ENCODE data around the gene SLC29A2. TPM values are rescaled to one million over a fixed set of nuclear protein-coding genes. Genes with fewer than 3 reads are reported as not detected.

SLC29A2 gene
- total and polyA plus RNA-seq, 2 donors (not counting 3 experiments of a cell fraction or from before 2014, with no cell fraction given): 2.4 to 5.2 TPM

- no peak overlapping the region for H2AFZ ChIP-seq (ENCODE audit: low read depth, low read length)
- H3K4me1 ChIP-seq (ENCODE audit: control insufficient read depth, extremely low read depth, insufficient read depth, low read length): peaks cover 2% of the 10 kb centered on the region
- H3K4me2 ChIP-seq (ENCODE audit: insufficient read depth, low read length): no peak overlapping the region
Observed at GRCh38 chr11:66317322-66317722, 54.2 kb downstream of the SLC29A2 start.

More at GRCh38 chr11:66317322-66317722, 54.2 kb downstream of the SLC29A2 start:
- BruUV-seq (replicated peaks): no TSS peak
- Histone ChIP-seq H3K27me3 (ENCODE audit: control insufficient read depth in 2 of 2, insufficient read depth in 2 of 2, low read length in 2 of 2) (peaks cover 5 to 7% of the 10 kb centered on the region in 2 experiments), H3K79me2 (ENCODE audit: control insufficient read depth, insufficient read depth, low read length) (no peaks in the 10 kb centered on the region), H3K27ac (ENCODE audit: insufficient read depth, low read depth, low read length) (no peak overlapping the region), H3K36me3 (ENCODE audit: control insufficient read depth in 2 of 2, extremely low read depth in 1 of 2, insufficient read depth in 2 of 2, low read length in 2 of 2) (no peaks in the 10 kb centered on the region), H3K9me3 (replicated peaks; ENCODE audit: control insufficient read depth, insufficient read depth, low read length) (no peaks in the 10 kb centered on the region), H3K9me1 (replicated peaks; ENCODE audit: control insufficient read depth, extremely low read depth, insufficient read depth, low read length) (no peaks in the 10 kb centered on the region), H3K4me3 (replicated peaks in 1 of 3; ENCODE audit: insufficient read depth in 1 of 3, low read depth in 1 of 3, low read length in 3 of 3) (peak overlapping the region in 1 of 3 experiments; percentile 7), H4K20me1 (replicated peaks; ENCODE audit: control insufficient read depth, extremely low read depth, insufficient read depth, low read length) (no peaks in the 10 kb centered on the region), H3K9ac (replicated peaks; ENCODE audit: extremely low read depth, insufficient read depth, low read length) (no peak overlapping the region)
- POLR2A ChIA-PET: no interaction called here
- FAIRE-seq (no peak), DNase-seq (ENCODE audit: low read depth, low spot score) (peak; percentile 9)
- intact Hi-C loops (cut with micrococcal nuclease): no loop called here
- CTCF ChIA-PET: interaction anchor here (0.8 to 9.5 kb wide), 3 partner anchors 10 to 35 kb away, joined by 3 to 225 read pairs (median 5); partner anchors contain the start of gene RIN1
- TF ChIP-seq POLR2A (IDR thresholded peaks at IDR 0.05; ENCODE audit: low read depth, low read length) (no peak), MYC (IDR thresholded peaks at IDR 0.05; ENCODE audit: low read depth, low read length) (no peak), GATA2 (IDR thresholded peaks at IDR 0.05; ENCODE audit: insufficient read depth, insufficient read length, low read depth, low read length) (no peak), FOS (IDR thresholded peaks at IDR 0.05; ENCODE audit: borderline replicate concordance, insufficient read depth, low read length) (no peak), POLR2AphosphoS5 (IDR thresholded peaks at IDR 0.05; ENCODE audit: insufficient read depth, low read depth, low read length) (no peak), EZH2 (IDR thresholded peaks at IDR 0.05; ENCODE audit: borderline replicate concordance, low read depth, low read length, severe bottlenecking) (peak; percentile 58)
- TF ChIP-seq, protein P1, sequence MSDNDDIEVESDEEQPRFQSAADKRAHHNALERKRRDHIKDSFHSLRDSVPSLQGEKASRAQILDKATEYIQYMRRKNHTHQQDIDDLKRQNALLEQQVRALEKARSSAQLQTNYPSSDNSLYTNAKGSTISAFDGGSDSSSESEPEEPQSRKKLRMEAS (IDR thresholded peaks at IDR 0.05; ENCODE audit: insufficient read depth, insufficient read length): no peak
- TF ChIP-seq, protein P2, sequence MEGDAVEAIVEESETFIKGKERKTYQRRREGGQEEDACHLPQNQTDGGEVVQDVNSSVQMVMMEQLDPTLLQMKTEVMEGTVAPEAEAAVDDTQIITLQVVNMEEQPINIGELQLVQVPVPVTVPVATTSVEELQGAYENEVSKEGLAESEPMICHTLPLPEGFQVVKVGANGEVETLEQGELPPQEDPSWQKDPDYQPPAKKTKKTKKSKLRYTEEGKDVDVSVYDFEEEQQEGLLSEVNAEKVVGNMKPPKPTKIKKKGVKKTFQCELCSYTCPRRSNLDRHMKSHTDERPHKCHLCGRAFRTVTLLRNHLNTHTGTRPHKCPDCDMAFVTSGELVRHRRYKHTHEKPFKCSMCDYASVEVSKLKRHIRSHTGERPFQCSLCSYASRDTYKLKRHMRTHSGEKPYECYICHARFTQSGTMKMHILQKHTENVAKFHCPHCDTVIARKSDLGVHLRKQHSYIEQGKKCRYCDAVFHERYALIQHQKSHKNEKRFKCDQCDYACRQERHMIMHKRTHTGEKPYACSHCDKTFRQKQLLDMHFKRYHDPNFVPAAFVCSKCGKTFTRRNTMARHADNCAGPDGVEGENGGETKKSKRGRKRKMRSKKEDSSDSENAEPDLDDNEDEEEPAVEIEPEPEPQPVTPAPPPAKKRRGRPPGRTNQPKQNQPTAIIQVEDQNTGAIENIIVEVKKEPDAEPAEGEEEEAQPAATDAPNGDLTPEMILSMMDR (IDR thresholded peaks at IDR 0.05; ENCODE audit: extremely low read depth in 1 of 2, insufficient read depth in 1 of 2, low read depth in 1 of 2, low read length in 2 of 2): no peak
- dilution Hi-C loops (cut with MboI; ENCODE audit: extremely low pct_ligation_motif_present, low sequenced_read_pairs): no loop called here
